TTC549 (cell line): Measurements from ENCODE around the gene ANKS1B.

ENCODE experiments used
- FAIRE-seq: peaks from 2 replicates; lab custom pipeline; 2012; peaks lifted over from hg19 to GRCh38; lab: Jason Lieb, UNC

Gene ANKS1B

GRCh38 chr12:98719515-98720504 is 1264.9 kb downstream of the ANKS1B start:
- FAIRE-seq, result no peak

GRCh38 chr12:98714426-98714825 is 1270.3 kb downstream of the ANKS1B start:
- FAIRE-seq, result no peak

- FAIRE-seq, result no peak
Measured at GRCh38 chr12:98709022-98709421, 1275.7 kb downstream of the ANKS1B start.

- no peak for FAIRE-seq
Measured at GRCh38 chr12:98701166-98701565, 1283.6 kb downstream of the ANKS1B start.

- no peak for FAIRE-seq
Measured at GRCh38 chr12:98699586-98699985, 1285.2 kb downstream of the ANKS1B start.

- peak; percentile 60 for FAIRE-seq
Measured at GRCh38 chr12:98698603-98699463, 1285.9 kb downstream of the ANKS1B start.

GRCh38 chr12:98697209-98697608 is 1287.5 kb downstream of the ANKS1B start:
- FAIRE-seq, result no peak

GRCh38 chr12:98696036-98696646 is 1288.6 kb downstream of the ANKS1B start:
- no peak for FAIRE-seq

- FAIRE-seq, result no peak
Measured at GRCh38 chr12:98691351-98691750, 1293.4 kb downstream of the ANKS1B start.

GRCh38 chr12:98686603-98687002 is 1298.1 kb downstream of the ANKS1B start:
- FAIRE-seq, result no peak
